Measurements from ENCODE around the gene MRPL23.
"Not testable (repeated sequence)": the region's sequence is repeated elsewhere in the genome, so short reads cannot be mapped to it uniquely, and the experiment has no call there.

The MRPL23 gene

GRCh38 chr11:1938343-1939005 lies 8.7 kb upstream of the MRPL23 start:
- Histone ChIP-seq H3K27ac (ENCODE audit: low read length) (no peak overlapping the region), H3K27me3 (ENCODE audit: insufficient read depth, low read length) (no peaks in the 10 kb centered on the region), H3K36me3 (ENCODE audit: insufficient read depth, low read depth, low read length) (no peaks in the 10 kb centered on the region), H3K4me3 (ENCODE audit: low read length) (no peak overlapping the region), H3K4me1 (ENCODE audit: insufficient read depth, low read length) (no peaks in the 10 kb centered on the region), H3K9ac (ENCODE audit: low read depth, low read length) (no peak overlapping the region), H3K9me3 (ENCODE audit: insufficient read depth, low read depth, low read length) (no peaks in the 10 kb centered on the region)

DNA sequence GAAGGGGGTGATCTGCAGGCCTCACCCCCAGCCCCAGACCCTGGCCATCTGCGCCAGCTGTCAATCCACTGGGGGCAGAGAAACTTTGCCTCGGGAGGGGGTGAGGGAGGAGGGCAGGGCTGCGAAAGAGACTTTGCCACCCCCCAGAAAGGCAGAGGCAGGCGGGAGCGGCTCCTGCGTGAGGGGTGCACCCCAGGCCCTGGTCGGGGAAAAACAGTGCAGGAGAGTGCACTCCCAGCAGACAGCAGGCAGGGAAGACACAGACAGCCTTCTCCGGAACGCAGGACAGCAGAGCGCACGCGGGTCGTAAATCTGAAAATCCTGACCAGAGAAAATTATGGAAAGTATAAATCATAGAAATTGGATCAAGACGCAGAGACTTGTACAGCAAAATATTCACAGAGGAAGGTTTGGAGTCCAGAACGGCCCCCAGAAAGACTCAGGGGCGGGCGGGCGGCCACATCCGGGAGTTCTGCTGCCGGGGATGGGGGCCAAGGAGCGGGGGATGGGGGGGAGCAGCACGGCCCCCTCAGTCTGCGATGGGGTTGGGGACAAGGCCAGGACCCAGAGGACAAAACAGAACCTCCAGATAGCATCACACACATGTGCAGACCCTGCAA lies 8.0 kb upstream of the MRPL23 start:
- Histone ChIP-seq H3K27me3 (ENCODE audit: insufficient read depth, low read length) (no peaks in the 10 kb centered on the region), H3K27ac (ENCODE audit: low read length) (no peak overlapping the region), H3K4me3 (ENCODE audit: low read length) (no peak overlapping the region), H3K36me3 (ENCODE audit: insufficient read depth, low read depth, low read length) (no peaks in the 10 kb centered on the region), H3K9me3 (ENCODE audit: insufficient read depth, low read depth, low read length) (no peaks in the 10 kb centered on the region), H3K4me1 (ENCODE audit: insufficient read depth, low read length) (no peaks in the 10 kb centered on the region), H3K9ac (ENCODE audit: low read depth, low read length) (no peak overlapping the region)

DNA sequence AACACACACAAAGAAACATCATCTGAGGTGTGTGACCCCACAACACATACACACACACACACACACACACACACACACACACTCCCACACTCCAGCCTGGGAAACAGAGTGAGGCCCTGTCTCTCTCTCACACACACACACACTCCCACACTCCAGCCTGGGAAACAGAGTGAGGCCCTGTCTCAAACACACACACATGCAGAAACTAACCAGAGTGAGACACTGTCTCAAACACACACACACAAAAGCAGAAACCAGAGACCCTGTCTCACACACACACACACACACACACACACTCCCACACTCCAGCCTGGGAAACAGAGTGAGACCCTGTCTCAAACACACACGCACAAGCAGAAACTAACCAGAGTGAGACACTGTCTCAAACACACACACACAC lies 7.3 kb upstream of the MRPL23 start:
- H3K4me3 ChIP-seq (ENCODE audit: low read length) = not testable (repeated sequence)

DNA sequence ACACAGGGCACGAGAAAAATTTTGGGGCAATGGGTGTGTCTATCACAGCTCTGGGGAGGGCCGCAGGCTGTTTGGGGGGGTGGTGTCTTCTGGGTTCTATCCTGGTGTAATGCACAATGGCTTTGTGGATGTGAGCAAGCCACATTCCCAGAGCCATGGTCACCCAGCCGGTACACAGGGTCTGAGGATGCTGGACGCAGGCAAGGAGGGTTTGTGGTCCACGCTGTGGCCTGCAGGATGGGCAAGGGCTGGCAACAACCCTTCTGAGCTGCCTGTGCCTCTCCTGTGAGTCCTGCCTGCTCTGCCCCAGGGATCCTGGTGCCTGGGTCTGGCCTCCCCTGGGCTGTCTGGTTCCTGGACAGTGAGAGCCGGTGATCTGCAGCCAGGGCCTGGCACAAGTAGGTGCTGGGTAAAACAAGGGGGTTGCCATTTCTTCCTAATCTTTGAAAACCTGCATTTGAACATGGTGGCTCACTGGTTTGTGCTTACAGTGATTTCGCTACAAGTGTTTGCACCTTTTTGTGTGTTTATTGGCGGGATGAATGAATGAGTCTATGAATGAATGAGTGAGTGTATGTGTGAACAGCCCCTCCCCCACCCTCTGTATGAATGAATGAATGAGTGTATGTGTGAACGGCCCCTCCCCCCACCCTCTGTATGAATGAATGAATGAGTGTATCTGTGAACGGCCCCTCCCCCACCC lies 4.4 kb upstream of the MRPL23 start:
- Histone ChIP-seq H3K27ac (ENCODE audit: low read length) (no peak overlapping the region), H3K36me3 (ENCODE audit: insufficient read depth, low read depth, low read length) (no peaks in the 10 kb centered on the region), H3K4me1 (ENCODE audit: insufficient read depth, low read length) (no peaks in the 10 kb centered on the region), H3K4me3 (ENCODE audit: low read length) (no peak overlapping the region), H3K9me3 (ENCODE audit: insufficient read depth, low read depth, low read length) (no peaks in the 10 kb centered on the region), H3K27me3 (ENCODE audit: insufficient read depth, low read length) (no peaks in the 10 kb centered on the region), H3K9ac (ENCODE audit: low read depth, low read length) (no peak overlapping the region)

More for the DNA sequence above, 7.3 kb upstream of the MRPL23 start:
- H3K9me3 ChIP-seq (ENCODE audit: insufficient read depth, low read depth, low read length); H3K4me1 ChIP-seq (ENCODE audit: insufficient read depth, low read length); H3K36me3 ChIP-seq (ENCODE audit: insufficient read depth, low read depth, low read length); H3K9ac ChIP-seq (ENCODE audit: low read depth, low read length); H3K27me3 ChIP-seq (ENCODE audit: insufficient read depth, low read length); H3K27ac ChIP-seq (ENCODE audit: low read length): not testable (repeated sequence)

DNA sequence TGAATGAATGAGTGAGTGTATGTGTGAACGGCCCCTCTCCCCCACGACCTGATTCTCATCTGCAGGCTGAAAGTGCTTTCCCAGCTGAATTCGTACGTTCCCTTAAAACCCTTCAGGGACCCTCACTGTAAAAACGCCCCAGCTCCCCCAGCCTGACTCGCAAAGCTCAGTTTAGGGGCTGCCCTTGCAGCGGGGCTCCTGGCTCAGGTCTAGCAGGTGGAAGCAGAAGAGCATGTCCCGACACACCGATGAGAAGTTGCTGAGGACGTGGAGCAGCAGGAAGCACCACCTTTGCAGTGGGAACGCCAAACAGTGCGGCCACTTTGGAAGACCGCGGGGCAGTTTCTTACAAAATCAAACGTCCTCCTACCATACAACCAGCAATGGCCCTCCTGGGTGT lies 3.6 kb upstream of the MRPL23 start:
- H3K27me3 ChIP-seq (ENCODE audit: insufficient read depth, low read length) = no peaks in the 10 kb centered on the region
- H3K4me3 ChIP-seq (ENCODE audit: low read length) = no peak overlapping the region
- H3K9me3 ChIP-seq (ENCODE audit: insufficient read depth, low read depth, low read length) = no peaks in the 10 kb centered on the region
- no peak overlapping the region for H3K27ac ChIP-seq (ENCODE audit: low read length)
- no peaks in the 10 kb centered on the region for H3K36me3 ChIP-seq (ENCODE audit: insufficient read depth, low read depth, low read length)
- no peak overlapping the region for H3K9ac ChIP-seq (ENCODE audit: low read depth, low read length)
- H3K4me1 ChIP-seq (ENCODE audit: insufficient read depth, low read length) = no peaks in the 10 kb centered on the region

GRCh38 chr11:1943977-1944376 lies 3.2 kb upstream of the MRPL23 start:
- Histone ChIP-seq H3K9me3 (ENCODE audit: insufficient read depth, low read depth, low read length) (no peaks in the 10 kb centered on the region), H3K4me3 (ENCODE audit: low read length) (no peak overlapping the region), H3K4me1 (ENCODE audit: insufficient read depth, low read length) (no peaks in the 10 kb centered on the region), H3K9ac (ENCODE audit: low read depth, low read length) (no peak overlapping the region), H3K27ac (ENCODE audit: low read length) (no peak overlapping the region), H3K36me3 (ENCODE audit: insufficient read depth, low read depth, low read length) (no peaks in the 10 kb centered on the region), H3K27me3 (ENCODE audit: insufficient read depth, low read length) (no peaks in the 10 kb centered on the region)

GRCh38 chr11:1947592-1948237 lies 583 bp downstream of the MRPL23 start:
- Histone ChIP-seq H3K4me3 (ENCODE audit: low read length) (no peak overlapping the region), H3K36me3 (ENCODE audit: insufficient read depth, low read depth, low read length) (no peaks in the 10 kb centered on the region)

DNA sequence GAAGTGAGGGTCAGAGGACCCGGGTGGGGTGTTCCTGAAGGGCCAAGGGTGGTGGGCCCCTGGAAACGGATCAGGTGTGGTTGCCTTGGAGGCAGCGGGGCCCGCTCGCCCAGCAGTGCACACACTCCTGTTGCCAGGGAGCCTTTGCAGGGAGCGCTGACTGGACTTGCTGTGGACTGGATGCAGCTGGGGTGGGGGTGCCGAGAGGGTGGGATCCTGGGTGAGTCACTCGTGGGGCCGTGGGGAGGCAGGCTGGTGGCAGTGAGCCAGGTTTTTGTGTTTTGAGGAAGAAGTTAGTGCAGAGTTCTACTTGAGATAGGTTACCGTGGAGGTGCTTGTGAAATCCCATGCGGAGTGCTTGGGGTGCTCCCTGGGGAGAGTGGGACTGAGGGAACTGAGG lies 1.3 kb downstream of the MRPL23 start:
- H3K36me3 ChIP-seq (ENCODE audit: insufficient read depth, low read depth, low read length) = no peaks in the 10 kb centered on the region
- H3K9me3 ChIP-seq (ENCODE audit: insufficient read depth, low read depth, low read length) = no peaks in the 10 kb centered on the region
- H3K27ac ChIP-seq (ENCODE audit: low read length) = no peak overlapping the region
- H3K4me3 ChIP-seq (ENCODE audit: low read length) = no peak overlapping the region
- H3K9ac ChIP-seq (ENCODE audit: low read depth, low read length) = no peak overlapping the region
- H3K4me1 ChIP-seq (ENCODE audit: insufficient read depth, low read length) = no peaks in the 10 kb centered on the region
- no peaks in the 10 kb centered on the region for H3K27me3 ChIP-seq (ENCODE audit: insufficient read depth, low read length)

More at GRCh38 chr11:1947592-1948237, 583 bp downstream of the MRPL23 start:
- Histone ChIP-seq H3K9me3 (ENCODE audit: insufficient read depth, low read depth, low read length) (no peaks in the 10 kb centered on the region), H3K27me3 (ENCODE audit: insufficient read depth, low read length) (no peaks in the 10 kb centered on the region), H3K9ac (ENCODE audit: low read depth, low read length) (no peak overlapping the region), H3K27ac (ENCODE audit: low read length) (no peak overlapping the region), H3K4me1 (ENCODE audit: insufficient read depth, low read length) (no peaks in the 10 kb centered on the region)

GRCh38 chr11:1949302-1949701 lies 2.2 kb downstream of the MRPL23 start:
- Histone ChIP-seq H3K27me3 (ENCODE audit: insufficient read depth, low read length) (no peaks in the 10 kb centered on the region), H3K4me1 (ENCODE audit: insufficient read depth, low read length) (no peaks in the 10 kb centered on the region), H3K36me3 (ENCODE audit: insufficient read depth, low read depth, low read length) (no peaks in the 10 kb centered on the region), H3K4me3 (ENCODE audit: low read length) (no peak overlapping the region), H3K9me3 (ENCODE audit: insufficient read depth, low read depth, low read length) (no peaks in the 10 kb centered on the region), H3K27ac (ENCODE audit: low read length) (no peak overlapping the region), H3K9ac (ENCODE audit: low read depth, low read length) (no peak overlapping the region)

DNA sequence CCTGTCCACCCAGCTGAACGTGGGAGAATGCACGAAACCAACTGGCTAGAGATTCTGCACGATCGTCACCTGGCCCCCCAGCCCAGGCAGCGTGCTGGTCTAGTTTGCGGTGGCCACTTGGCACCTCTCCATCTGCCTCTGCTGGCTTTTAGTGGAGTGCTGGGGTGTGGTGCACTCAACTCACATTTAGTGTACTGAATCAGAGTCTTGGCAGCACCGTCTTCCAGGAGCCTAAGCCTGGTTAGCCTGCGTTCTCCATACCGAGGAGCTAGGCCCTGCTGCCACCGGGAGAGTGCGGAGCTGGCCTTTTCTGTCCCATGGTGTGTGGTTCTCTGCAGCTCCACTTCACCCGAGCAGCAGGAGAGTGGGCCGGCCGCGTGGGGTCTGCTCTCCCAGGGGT lies 2.8 kb downstream of the MRPL23 start:
- no peak overlapping the region for H3K4me3 ChIP-seq (ENCODE audit: low read length)
- H3K36me3 ChIP-seq (ENCODE audit: insufficient read depth, low read depth, low read length) = no peaks in the 10 kb centered on the region
- no peaks in the 10 kb centered on the region for H3K4me1 ChIP-seq (ENCODE audit: insufficient read depth, low read length)
- no peak overlapping the region for H3K9ac ChIP-seq (ENCODE audit: low read depth, low read length)
- H3K27ac ChIP-seq (ENCODE audit: low read length) = no peak overlapping the region
- H3K9me3 ChIP-seq (ENCODE audit: insufficient read depth, low read depth, low read length) = no peaks in the 10 kb centered on the region
- H3K27me3 ChIP-seq (ENCODE audit: insufficient read depth, low read length) = no peaks in the 10 kb centered on the region

- Histone ChIP-seq H3K9ac (ENCODE audit: low read depth, low read length) (no peak overlapping the region), H3K4me3 (ENCODE audit: low read length) (no peak overlapping the region), H3K9me3 (ENCODE audit: insufficient read depth, low read depth, low read length) (no peaks in the 10 kb centered on the region), H3K27me3 (ENCODE audit: insufficient read depth, low read length) (no peaks in the 10 kb centered on the region), H3K4me1 (ENCODE audit: insufficient read depth, low read length) (no peaks in the 10 kb centered on the region), H3K27ac (ENCODE audit: low read length) (no peak overlapping the region), H3K36me3 (ENCODE audit: insufficient read depth, low read depth, low read length) (no peaks in the 10 kb centered on the region)
Measured at GRCh38 chr11:1952806-1953482, 5.8 kb downstream of the MRPL23 start.

All from iPS-20b (cell line).